HG02623 (cell line): Measurements from ENCODE around the gene PDP2.
"Not testable (repeated sequence)": the region's sequence is repeated elsewhere in the genome, so short reads cannot be mapped to it uniquely, and the experiment has no call there.

Source experiments
- ATAC-seq: cut with Tn5 transposase; IDR thresholded peaks from one replicate; pipeline ENCODE4 v1.9.1; 2021; ENCODE audit warnings: moderate library complexity; ENCODE audit not compliant: unreplicated experiment

The PDP2 gene

DNA sequence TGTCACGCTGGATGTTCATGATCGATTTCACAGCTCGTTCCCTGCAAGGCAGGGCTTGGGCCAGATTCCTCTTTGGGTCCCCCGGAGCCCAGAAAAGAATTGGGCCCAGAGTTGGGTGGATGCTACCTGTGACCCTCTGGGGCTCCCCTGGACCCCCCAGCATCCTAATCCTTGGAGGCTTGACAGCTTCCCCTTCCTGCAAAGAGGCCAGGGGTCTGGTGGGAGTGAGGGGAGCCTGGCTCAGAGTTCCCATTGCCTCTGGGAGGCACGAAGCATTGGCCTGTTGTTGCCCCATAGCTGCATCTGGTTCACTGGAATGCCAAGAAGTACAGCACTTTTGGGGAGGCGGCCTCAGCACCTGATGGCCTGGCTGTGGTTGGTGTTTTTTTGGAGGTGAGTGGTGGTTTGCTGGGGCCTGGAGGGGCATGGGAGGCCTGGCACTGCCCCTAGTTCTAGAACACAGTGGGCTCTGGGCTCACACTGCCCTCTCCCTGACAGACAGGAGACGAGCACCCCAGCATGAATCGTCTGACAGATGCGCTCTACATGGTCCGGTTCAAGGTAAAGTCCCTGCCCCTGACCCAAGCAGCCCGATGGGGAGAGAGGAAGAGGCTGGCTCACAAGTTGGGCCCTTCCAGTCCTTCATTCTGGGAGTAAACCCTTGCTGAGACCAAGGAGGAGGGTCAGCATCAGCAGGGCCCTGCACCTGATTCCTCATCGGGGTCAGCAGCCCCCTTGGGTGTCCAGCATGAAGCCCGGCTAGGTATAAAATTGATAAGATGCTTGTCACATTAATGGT, 28.9 kb upstream of the PDP2 start:
- ATAC-seq = no peak

- ATAC-seq = no peak
Measured at GRCh38 chr16:66853261-66854139, 26.8 kb upstream of the PDP2 start.

DNA sequence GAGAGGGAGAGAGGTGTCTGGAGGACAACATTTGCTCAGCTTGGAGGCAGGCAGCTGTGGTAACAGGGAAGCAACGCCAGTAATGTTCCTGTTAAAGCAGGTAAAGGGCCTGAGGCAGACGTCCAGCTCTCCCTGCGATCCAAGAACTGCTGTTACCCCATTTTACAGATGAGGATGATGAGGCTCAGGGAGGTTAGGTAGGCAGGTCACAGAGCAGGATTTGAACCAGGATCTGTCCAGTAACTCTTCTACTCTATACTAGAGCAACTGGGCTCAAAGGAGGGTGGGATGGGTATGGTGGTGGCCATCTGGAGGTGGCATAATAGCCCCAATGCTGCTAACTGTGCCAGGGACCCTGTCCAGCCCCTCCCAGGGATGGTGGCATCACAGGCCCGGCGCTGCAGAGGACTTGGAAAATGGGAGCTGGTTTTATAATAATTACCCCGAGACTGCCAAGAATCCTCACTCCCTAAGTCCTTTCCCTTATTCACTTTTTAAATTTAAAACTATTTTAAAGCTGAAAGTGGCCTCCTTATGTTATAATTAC, 24.1 kb upstream of the PDP2 start:
- no peak for ATAC-seq

GRCh38 chr16:66856801-66857200, 23.5 kb upstream of the PDP2 start:
- ATAC-seq = no peak

DNA sequence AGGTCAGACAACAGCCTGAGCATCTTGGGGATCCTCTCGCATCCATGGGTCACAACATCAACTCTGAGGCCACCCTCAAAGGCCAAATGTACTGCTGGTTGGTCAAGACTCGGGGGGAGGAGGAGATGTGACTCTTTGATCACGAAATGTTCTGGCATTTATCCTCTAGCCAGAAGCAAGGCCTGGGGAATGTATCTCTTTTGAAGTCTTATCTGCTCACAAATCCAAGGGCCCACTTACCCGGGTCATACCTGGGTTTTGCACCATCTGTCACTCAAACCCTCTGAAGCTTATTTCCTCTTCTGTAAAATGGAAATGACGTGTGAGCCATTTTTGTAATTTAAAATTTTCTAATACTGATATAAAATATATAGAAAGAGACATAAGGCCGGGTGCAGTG, 22.9 kb upstream of the PDP2 start:
- no peak for ATAC-seq

- ATAC-seq = no peak
Measured at GRCh38 chr16:66858740-66859396, 21.4 kb upstream of the PDP2 start.

DNA sequence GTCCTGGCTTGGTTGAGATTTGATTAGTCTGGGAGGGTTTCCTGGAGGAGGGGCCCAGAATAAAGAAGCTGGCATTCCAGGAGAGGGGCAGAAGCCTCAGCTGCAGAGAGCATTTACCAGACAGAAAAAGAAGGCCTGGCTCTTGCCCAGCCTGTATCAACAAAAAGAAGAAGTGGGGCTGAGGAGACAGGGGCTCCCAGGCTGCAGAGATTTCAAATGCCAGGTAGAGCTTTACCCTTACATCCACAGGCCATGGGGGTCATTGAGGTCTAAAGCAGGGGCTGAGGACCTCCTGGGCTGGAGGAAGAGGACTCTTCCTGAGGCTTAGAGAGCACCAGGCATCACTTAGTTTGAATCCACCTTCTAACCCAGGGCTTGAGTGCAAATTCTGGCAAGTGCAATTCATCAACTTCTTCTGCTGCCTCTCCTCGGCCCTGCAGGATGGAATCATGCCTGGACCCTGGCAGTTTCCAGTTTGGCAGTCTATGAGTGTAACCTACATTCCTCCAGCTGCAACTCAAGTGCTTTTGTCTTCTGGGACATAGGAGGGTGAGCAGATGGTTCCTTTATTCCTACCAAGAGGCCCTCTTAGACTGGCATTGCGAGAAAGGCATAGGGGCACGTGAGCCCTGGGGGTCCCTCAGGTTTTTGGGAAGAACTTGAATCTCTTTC, 20.8 kb upstream of the PDP2 start:
- no peak for ATAC-seq

- no peak for ATAC-seq
Measured at GRCh38 chr16:66862023-66862520, 18.2 kb upstream of the PDP2 start.

- ATAC-seq = no peak
Measured at GRCh38 chr16:66863707-66864106, 16.6 kb upstream of the PDP2 start.

DNA sequence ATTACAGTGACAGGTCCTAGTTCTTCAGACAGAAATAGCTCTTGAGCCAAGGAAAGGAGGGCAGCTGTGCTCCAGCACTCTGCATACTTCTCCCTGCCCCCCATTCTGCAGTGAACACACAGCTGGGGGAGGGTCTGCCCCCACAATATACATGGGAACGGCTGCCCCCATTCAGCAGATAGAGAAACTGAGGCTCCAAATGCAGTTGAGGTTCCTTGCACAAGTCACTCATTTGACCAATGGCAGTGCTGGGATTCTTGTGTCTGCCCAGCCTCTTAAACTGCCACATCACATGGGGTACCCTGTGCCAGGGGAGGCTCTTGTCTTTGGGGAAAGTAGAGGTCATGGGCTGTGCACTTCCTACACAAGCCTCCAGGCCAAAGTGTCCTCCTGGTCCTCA, 10.9 kb upstream of the PDP2 start:
- ATAC-seq = no peak

- not testable (repeated sequence) for ATAC-seq
Measured at GRCh38 chr16:66871363-66871762, 9.0 kb upstream of the PDP2 start.

DNA sequence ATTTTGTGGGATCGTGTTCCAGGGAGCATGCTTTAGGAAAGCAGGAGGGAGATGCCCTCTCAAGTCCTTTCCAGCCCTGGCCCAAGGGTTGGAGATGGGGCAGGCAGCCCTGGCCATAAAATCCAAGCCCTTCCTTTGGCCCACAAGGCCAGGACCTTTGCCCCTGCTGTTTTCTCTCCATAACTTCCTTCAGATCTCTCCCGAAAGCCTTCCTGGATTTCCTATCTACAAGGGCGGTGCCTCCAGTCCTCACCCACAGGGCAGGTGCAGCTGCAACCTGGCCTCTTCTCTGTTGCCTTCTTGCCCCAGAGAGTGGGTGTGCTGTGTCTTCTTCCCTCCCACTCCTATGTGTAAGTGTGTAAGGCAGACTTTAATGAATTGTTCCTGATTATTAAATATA, 8.5 kb upstream of the PDP2 start:
- no peak for ATAC-seq

- no peak for ATAC-seq
Measured at GRCh38 chr16:66872559-66872942, 7.8 kb upstream of the PDP2 start.

DNA sequence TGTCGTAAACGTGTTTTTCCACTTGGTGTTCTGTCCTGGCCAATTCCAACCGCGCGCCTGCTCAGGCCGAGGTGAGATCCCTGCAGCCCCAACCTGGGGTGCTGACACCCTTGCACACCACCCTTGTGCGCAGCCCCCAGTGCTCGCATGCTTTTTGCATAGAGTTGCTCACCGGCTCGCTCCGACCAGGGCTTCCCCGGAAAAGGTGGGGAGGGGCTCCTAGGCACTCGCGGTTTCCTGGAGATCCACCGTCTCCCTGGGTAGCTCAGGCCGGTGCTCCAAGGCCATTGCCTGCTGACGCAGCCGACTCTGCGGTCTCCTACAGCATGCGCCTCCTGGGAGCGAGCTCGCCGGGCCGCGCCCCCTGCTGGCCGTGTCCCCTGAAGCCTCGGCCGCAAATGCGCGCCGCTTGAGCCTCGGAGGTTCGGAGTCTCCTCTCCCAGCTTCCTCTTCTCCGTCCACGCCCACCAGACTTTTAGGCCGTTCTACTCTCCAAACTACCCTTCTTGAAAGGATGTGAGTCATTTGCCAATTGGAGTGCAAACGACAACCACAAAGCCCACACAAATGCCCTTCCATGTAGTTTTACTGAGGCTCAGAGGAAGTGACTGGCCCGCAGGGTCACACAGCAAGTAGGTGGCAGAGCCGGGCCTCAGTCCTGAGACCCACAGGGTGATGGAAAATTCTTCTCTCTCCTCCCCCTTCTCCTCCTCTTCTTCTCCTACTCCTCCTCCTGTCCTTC, 7.2 kb upstream of the PDP2 start:
- ATAC-seq = peak; percentile 87

GRCh38 chr16:66873685-66874055, 6.6 kb upstream of the PDP2 start:
- ATAC-seq = no peak

DNA sequence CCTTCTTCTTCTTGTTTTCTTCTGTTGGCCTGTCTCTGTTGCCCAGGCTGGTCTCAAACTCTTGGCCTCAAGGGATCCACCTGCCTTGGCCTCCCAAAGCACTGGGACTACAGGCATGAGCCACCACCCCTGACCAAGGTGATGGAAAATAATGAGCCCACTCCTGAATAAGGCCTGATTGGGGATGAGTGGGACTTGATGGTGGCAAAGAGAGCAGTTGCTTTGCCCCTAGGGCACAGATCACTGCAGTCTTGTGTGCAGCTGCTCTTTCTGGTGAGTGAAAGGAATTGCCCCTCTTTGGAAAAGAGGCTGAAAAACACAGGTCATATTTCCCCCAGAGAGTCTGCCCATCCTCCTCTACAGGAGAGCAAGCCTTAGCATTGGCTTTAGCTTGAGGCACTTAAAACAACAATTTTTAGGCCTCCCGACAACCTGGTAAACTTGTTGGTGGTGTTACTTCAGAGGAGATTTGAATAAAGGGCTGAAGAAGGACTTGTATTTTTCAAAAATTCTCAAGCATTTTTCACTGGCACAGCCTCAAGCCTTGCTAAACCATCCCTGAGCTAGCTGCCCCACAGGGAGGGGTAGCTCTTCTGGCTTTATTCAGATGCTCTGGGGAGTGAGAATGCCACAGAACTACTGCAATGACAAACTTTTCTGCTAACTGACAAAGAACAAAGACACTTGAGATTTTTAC, 6.1 kb upstream of the PDP2 start:
- no peak for ATAC-seq

DNA sequence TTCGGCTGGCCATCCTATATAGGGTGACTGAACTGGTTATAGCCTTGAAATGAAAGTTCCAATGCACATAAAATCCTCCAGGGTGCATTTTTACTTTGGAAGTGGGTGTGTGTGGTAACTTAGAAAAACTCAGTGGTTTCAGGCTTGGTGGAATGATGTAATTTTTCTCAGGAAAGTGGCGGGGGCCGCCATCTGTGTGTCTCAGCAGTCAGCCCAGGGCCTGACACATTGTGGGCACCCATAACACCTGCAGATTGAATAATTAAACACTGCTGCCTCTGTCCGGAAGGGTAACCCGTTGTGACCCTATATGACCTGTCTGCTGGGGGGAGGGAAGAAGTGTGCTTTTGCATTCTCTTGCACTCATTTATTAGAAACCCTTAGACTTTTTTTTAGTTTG, 2.2 kb upstream of the PDP2 start:
- ATAC-seq = no peak

DNA sequence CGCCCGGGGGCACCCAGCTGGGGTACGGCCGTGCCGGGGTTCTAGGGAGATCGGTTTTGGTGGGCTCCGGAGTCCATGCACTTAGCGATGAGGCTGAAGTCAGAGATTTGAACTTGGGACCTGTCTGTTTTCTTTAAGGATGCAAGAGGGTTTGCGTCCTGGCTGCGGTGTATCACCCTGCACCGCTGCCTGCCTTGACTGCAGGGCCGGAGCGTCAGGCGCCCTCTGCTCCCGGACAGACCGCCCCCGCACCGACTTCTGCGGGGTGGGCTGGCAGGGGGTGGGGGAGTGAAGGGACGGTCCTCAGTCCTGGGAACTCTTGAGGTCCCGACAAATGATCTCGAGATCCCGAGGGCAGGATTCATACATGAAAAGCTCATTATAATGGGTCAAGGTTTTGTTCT, 701 bp downstream of the PDP2 start:
- no peak for ATAC-seq

DNA sequence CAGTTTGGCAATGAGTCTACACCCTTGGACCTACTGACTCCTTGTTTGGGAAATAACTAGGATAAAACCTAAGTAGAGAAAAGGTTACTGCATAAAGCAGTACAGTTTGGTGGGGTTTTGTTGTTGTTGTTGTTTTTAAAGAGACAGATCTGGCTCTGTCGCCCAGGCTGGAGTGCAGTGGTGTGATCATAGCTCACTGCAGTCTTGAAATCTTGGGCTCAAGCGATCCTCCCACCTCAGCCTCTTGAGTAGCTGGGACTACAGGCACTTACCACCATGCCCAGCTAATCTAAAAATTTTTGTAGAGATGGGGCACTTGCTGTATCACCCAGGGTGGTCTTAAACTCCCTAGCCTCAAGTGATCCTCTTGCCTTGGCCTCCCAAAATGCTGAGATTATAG, 1.2 kb downstream of the PDP2 start:
- no peak for ATAC-seq
